Suprapubic skin (tissue), 4 donors: ENCODE measurements around the gene ERG.

Experiments used
- POLR2A ChIP-seq, 2 donors: fragments of 450-650 bp; IDR thresholded peaks; one replicate each; pipeline ENCODE4 v1.6.1; 2017; ENCODE audit warnings: antibody characterized with exemption in 2 of 2, mild to moderate bottlenecking in 2 of 2, moderate library complexity in 2 of 2
- POLR2AphosphoS5 ChIP-seq, 3 donors: sonication (generic); formaldehyde crosslinking; IDR thresholded peaks; one replicate each; pipeline ENCODE4 v1.6.1; 2017; ENCODE audit warnings: antibody characterized with exemption in 3 of 3
- TF ChIP-seq, protein P1 (sequence below), 2 donors: fragments of 200-600 bp in 1 of 2; fragments of 450-650 bp in 1 of 2; sonication (generic) in 1 of 2; IDR thresholded peaks; one replicate each; pipeline ENCODE4 v1.5.1; 2016 to 2019; ENCODE audit warnings: antibody characterized with exemption in 2 of 2, mild to moderate bottlenecking in 1 of 2, moderate library complexity in 1 of 2

DNA sequence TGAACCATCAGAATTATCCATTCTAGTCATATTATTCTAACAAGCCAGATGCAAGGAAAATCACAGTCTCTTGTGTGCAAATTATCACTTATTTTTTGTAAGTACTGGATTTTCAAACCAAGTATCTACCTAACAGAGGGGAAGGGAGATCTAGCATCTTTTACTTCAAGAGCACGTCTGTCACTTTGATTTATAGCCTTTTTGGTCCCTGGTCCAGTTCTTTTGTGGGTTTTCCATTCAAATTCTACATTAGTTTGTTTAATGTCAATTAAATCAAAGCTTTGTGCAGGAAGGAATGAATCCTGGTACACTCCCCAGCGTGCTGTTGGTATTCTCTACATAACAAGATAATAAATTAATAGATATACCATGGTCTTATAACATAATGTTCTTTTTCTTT is 43.6 kb downstream of the ERG start:
- no peak for TF ChIP-seq POLR2AphosphoS5 (IDR thresholded peaks at IDR 0.05)
- TF ChIP-seq POLR2A (IDR thresholded peaks at IDR 0.05), result no peak
- TF ChIP-seq, protein P1, sequence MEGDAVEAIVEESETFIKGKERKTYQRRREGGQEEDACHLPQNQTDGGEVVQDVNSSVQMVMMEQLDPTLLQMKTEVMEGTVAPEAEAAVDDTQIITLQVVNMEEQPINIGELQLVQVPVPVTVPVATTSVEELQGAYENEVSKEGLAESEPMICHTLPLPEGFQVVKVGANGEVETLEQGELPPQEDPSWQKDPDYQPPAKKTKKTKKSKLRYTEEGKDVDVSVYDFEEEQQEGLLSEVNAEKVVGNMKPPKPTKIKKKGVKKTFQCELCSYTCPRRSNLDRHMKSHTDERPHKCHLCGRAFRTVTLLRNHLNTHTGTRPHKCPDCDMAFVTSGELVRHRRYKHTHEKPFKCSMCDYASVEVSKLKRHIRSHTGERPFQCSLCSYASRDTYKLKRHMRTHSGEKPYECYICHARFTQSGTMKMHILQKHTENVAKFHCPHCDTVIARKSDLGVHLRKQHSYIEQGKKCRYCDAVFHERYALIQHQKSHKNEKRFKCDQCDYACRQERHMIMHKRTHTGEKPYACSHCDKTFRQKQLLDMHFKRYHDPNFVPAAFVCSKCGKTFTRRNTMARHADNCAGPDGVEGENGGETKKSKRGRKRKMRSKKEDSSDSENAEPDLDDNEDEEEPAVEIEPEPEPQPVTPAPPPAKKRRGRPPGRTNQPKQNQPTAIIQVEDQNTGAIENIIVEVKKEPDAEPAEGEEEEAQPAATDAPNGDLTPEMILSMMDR (IDR thresholded peaks at IDR 0.05), result no peak
